HepG2 (cell line): ENCODE data around the gene VPS13D. TPM values are rescaled to one million over a fixed set of nuclear protein-coding genes. Genes with fewer than 3 reads are reported as not detected.

Experiments
- KLF13 ChIP-seq: sonication (generic); formaldehyde crosslinking; IDR thresholded peaks from 2 replicates; pipeline ENCODE4 v1.4.0; 2020; ENCODE audit warnings: mild to moderate bottlenecking, missing genetic modification reagents
- NR1H2 ChIP-seq: sonication (generic); formaldehyde crosslinking; IDR thresholded peaks from 2 replicates; pipeline ENCODE4 v1.8.1; 2022; ENCODE audit warnings: low read depth, missing genetic modification reagents, borderline replicate concordance
- PRPF4 ChIP-seq: fragments of 200-400 bp; formaldehyde crosslinking; IDR thresholded peaks from 2 replicates; pipeline ENCODE4 v1.6.1; 2016; ENCODE audit warnings: low read length, low read depth; ENCODE audit not compliant: poor library complexity, severe bottlenecking
- REPIN1 ChIP-seq: sonication (generic); formaldehyde crosslinking; IDR thresholded peaks from 2 replicates; pipeline ENCODE4 v1.8.0; 2022; ENCODE audit warnings: missing genetic modification reagents, low read depth, mild to moderate bottlenecking, borderline replicate concordance
- ZFX ChIP-seq: sonication (generic); formaldehyde crosslinking; IDR thresholded peaks from 2 replicates; pipeline ENCODE4 v1.4.0; 2020; ENCODE audit warnings: mild to moderate bottlenecking, low read depth, missing genetic modification reagents, moderate library complexity
- ZNF687 ChIP-seq: sonication (generic); formaldehyde crosslinking; IDR thresholded peaks from 2 replicates; pipeline ENCODE4 v1.5.1; 2020; ENCODE audit warnings: mild to moderate bottlenecking, missing genetic modification reagents, moderate library complexity
- ZSCAN20 ChIP-seq: sonication (generic); formaldehyde crosslinking; IDR thresholded peaks from 2 replicates; pipeline ENCODE4 v1.4.0; 2020; ENCODE audit warnings: missing genetic modification reagents, mild to moderate bottlenecking, borderline replicate concordance
- polyA plus RNA-seq, 8 experiments: library from polyadenylated mRNA; depleted of rRNA in 3 of 8; stranded (reverse) in 7 of 8; unstranded in 1 of 8; fragments of >200 nt; fragmentation: Illumina TruSeq in 4 of 8; extraction: Trizol in 4 of 8; gene quantifications; 2 replicates each; pipeline versions ENCODE4 v1.2.1 to v1.2.3, GENCODE V29; 2011 to 2016; ENCODE audit warnings: low read depth in 4 of 8, missing spikeins in 1 of 8, mixed read lengths in 1 of 8; ENCODE audit not compliant: insufficient read depth in 1 of 8
- total RNA-seq, 5 experiments: library from RNA; depleted of rRNA; stranded (reverse); fragments of >200 nt; fragmentation: Illumina TruSeq; extraction: Trizol; gene quantifications; 2 replicates each; pipeline ENCODE4 v1.2.3, GENCODE V29; 2016; ENCODE audit warnings: low read depth in 1 of 5

The VPS13D gene
- total and polyA plus RNA-seq, 2 of the 13 experiments (the other 11 are each of a cell fraction or from before 2014, with no cell fraction given) = 8.6 to 13.9 TPM

DNA sequence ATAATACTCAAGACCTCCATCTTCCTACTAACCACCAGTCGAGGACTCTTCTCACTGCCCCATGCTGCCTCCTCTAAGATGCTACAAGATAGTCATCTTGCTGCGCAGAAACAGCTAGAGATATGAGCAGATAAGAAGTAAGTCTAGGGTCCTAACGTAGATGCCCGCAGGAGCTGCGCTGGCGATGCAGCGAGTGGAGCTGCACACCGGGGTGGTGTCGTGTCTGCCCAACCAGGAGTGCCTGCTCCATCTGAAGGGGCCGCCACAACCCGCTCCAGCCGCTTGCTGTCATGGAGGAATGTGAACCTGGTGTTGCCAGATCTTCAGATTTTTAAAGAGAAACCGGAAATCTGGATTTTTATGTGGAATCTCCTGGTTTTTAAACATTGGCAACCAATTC is 175.1 kb downstream of the VPS13D start (continued):
- TF ChIP-seq ZNF687 (peak; percentile 52; the same call in 1 of the 2 replicates), NR1H2 (CRISPR knock-in tag) (no peak), ZSCAN20 (CRISPR knock-in tag) (no peak), PRPF4 (peak; percentile 55), KLF13 (CRISPR knock-in tag) (no peak), REPIN1 (CRISPR knock-in tag) (no peak), ZFX (CRISPR knock-in tag) (0 out of 2 replicates have a peak, but pooled peaks have one; percentile 3)
- TF ChIP-seq, all 625 proteins: peak for 3
